Ovary (tissue), 9 donors: Measurements from ENCODE around the gene WDR20. TPM values are rescaled to one million over a fixed set of nuclear protein-coding genes. Genes with fewer than 3 reads are reported as not detected.

Source experiments
- DNase-seq, 5 donors: peaks; one replicate each; pipeline ENCODE4 v3.0.0-alpha.2; 2019 to 2020
- H3K27ac ChIP-seq, 2 donors: fragments of 200-600 bp; one replicate each; pipeline versions ENCODE4 v1.5.1 to v1.8.0; 2019 to 2022
- H3K27me3 ChIP-seq: fragments of 200-600 bp; one replicate; pipeline ENCODE4 v1.8.0; 2022
- H3K36me3 ChIP-seq: fragments of 200-600 bp; sonication (generic); one replicate; pipeline ENCODE4 v1.5.1; 2019
- H3K4me1 ChIP-seq: one replicate; pipeline ENCODE4 v1.8.1; 2013; ENCODE audit warnings: mild to moderate bottlenecking, moderate library complexity; ENCODE audit not compliant: insufficient read depth
- H3K4me3 ChIP-seq: fragments of 200-600 bp; sonication (generic); one replicate; pipeline ENCODE4 v1.5.1; 2017
- H3K9me3 ChIP-seq, 2 donors: fragments of 200-600 bp in 1 of 2; sonication (generic) in 1 of 2; one replicate each; pipeline versions ENCODE4 v1.5.1 to v1.8.1; 2013 to 2019; ENCODE audit warnings: mild to moderate bottlenecking in 1 of 2, moderate library complexity in 1 of 2
- EP300 ChIP-seq: sonication (generic); formaldehyde crosslinking; IDR thresholded peaks from one replicate; pipeline ENCODE4 v1.6.1; 2017; ENCODE audit warnings: antibody characterized with exemption
- POLR2A ChIP-seq: fragments of 450-650 bp; IDR thresholded peaks from one replicate; pipeline ENCODE4 v1.6.1; 2017; ENCODE audit warnings: antibody characterized with exemption, mild to moderate bottlenecking, moderate library complexity
- WGBS, 3 donors: extraction: QIAGEN DNeasy Blood & Tissue Kit in 1 of 3; methylation state at CpG; one replicate each; pipeline versions ENCODE4 v1.1.5 to v1.1.7; 2013 to 2017; 5-methylcytosine and 5-hydroxymethylcytosine counted together
- intact Hi-C, 4 donors: fragments of 100-400 bp; cut with DNase I; formaldehyde crosslinking; loops; one replicate each; pipeline versions ENCODE4 v1.11.0 to v1.15.1; 2022 to 2023
- polyA plus RNA-seq, 2 donors: library from polyadenylated mRNA; stranded (reverse); fragments of 200-250 nt in 1 of 2; fragments of 350-450 nt in 1 of 2; fragmentation: Illumina TruSeq in 1 of 2; extraction: RNeasy Lipid Tissue Mini Kit (QIAGEN cat#74804) in 1 of 2; gene quantifications; one replicate each; pipeline ENCODE4 v1.2.3, GENCODE V29; 2013 to 2014
- total RNA-seq, 7 donors: library from RNA; depleted of rRNA in 2 of 7; stranded (reverse); fragments of >200 nt in 2 of 7; fragmentation: NEBNext Ultra II Directional in 3 of 7; extraction: Animal tissue kit (Norgen Biotek cat#: 25700) in 3 of 7; gene quantifications; one replicate each; pipeline versions ENCODE4 v1.1.0 to v1.2.4, GENCODE V29; 2016 to 2023
- TF ChIP-seq, protein P1 (sequence below), 3 donors: fragments of 450-650 bp in 2 of 3; fragments of 200-600 bp in 1 of 3; IDR thresholded peaks; one replicate each; pipeline versions ENCODE4 v1.5.1 to v1.8.0; 2016 to 2022; ENCODE audit warnings: antibody characterized with exemption in 3 of 3, mild to moderate bottlenecking in 1 of 3
- donor health status: DM: no; HTN: no; CAD: no; lungs with moderate emphysema.
- donor health status: DM: no; HTN: no; CAD: no.
- donor health status: Bipolar disorder and iron deficiency.
- donor health status: DM: yes; HTN: yes; CAD: no.
- donor health status: DM: no; HTN: no; CAD: no.
- donor health status: DM: yes; HTN: yes; CAD: no.

WDR20 gene
- total and polyA plus RNA-seq, 9 donors: 13.4 to 42.2 (median 26.8) TPM

DNA sequence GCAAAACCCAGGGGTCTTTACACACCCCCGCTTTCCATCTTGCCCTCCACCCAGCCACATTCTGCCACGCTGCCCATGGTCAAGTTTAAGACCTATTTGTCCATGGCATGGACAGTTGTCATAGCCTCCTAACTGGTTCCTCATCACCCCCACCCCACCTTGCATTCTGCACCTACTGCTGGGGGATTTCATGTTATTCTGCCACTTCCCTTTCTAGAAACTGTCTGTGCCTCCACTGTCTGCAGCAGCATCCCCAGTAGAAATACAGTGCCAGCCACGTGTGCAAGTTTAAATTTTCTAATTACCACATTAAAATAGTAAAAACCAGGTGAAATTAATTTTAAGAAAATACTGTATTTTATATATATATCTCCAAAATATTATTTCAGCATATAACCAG lies 63.2 kb downstream of the WDR20 start:
- no peak overlapping the region for H3K27ac ChIP-seq
- 81 to 84% (median 83%) methylated on average over 3 of the region's 3 CpGs for WGBS, 3 donors
- H3K36me3 ChIP-seq: no peaks in the 10 kb centered on the region
- intact Hi-C loops: no loop called here
- no peaks in the 10 kb centered on the region for H3K27me3 ChIP-seq
- TF ChIP-seq POLR2A (no peak), EP300 (no peak)
- TF ChIP-seq, protein P1, sequence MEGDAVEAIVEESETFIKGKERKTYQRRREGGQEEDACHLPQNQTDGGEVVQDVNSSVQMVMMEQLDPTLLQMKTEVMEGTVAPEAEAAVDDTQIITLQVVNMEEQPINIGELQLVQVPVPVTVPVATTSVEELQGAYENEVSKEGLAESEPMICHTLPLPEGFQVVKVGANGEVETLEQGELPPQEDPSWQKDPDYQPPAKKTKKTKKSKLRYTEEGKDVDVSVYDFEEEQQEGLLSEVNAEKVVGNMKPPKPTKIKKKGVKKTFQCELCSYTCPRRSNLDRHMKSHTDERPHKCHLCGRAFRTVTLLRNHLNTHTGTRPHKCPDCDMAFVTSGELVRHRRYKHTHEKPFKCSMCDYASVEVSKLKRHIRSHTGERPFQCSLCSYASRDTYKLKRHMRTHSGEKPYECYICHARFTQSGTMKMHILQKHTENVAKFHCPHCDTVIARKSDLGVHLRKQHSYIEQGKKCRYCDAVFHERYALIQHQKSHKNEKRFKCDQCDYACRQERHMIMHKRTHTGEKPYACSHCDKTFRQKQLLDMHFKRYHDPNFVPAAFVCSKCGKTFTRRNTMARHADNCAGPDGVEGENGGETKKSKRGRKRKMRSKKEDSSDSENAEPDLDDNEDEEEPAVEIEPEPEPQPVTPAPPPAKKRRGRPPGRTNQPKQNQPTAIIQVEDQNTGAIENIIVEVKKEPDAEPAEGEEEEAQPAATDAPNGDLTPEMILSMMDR (IDR thresholded peaks at IDR 0.05): no peak
- no peaks in the 10 kb centered on the region for H3K9me3 ChIP-seq
- H3K4me3 ChIP-seq: no peak overlapping the region
- no peak for DNase-seq
- H3K4me1 ChIP-seq: peaks cover 3% of the 10 kb centered on the region

DNA sequence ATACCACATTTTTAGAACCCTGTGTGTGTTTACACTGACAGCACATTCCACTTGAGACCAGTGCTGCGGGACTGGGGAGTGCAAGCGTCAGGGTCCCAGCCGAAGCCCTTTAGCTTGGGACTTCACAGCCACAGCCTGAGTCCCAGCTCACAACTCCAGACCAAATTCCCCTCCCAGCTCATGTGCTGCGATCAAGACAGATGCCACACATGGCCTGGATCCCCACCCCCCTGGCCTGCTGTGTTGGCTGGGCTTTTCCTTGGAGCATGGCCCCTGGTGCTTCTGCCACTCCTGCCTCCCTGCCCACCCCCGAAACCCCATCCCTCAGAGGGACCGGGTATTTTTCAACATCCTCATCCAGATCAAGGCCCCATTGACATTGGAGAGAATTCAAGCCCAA lies 63.7 kb downstream of the WDR20 start:
- no peak overlapping the region for H3K27ac ChIP-seq
- H3K4me3 ChIP-seq: no peak overlapping the region
- H3K4me1 ChIP-seq: peaks cover 3% of the 10 kb centered on the region
- H3K27me3 ChIP-seq: no peaks in the 10 kb centered on the region
- WGBS, 3 donors: 22 to 58% (median 34%) methylated on average over 6 of the region's 6 CpGs
- intact Hi-C loops: no loop called here
- no peak for DNase-seq
- no peaks in the 10 kb centered on the region for H3K36me3 ChIP-seq
- H3K9me3 ChIP-seq: no peaks in the 10 kb centered on the region
- no peak for TF ChIP-seq POLR2A
- TF ChIP-seq, protein P1 (IDR thresholded peaks at IDR 0.05): no peak
- TF ChIP-seq EP300: no peak

DNA sequence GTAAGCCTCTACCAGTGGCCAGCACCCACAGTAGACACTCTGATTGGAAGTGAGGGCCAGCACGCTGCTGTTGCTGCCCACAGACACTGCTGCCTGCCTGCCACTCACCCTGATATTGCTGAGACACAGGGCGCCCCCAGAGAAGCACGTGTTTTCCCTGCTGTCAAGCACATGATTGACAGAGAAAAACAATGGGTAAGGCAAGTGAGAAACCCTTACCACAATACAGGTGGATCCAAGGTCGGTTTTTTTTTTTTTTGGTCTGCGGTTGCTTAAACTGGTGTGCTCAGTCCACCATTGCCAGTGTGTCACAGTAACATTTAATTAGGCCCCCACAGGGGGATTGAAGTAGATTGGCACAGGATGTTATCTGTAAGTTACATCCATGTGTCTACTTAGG lies 65.9 kb downstream of the WDR20 start:
- no peak overlapping the region for H3K4me3 ChIP-seq
- TF ChIP-seq POLR2A (no peak), EP300 (no peak)
- TF ChIP-seq, protein P1 (IDR thresholded peaks at IDR 0.05): no peak
- intact Hi-C loops: no loop called here
- no peak for DNase-seq
- no peaks in the 10 kb centered on the region for H3K27me3 ChIP-seq
- no peaks in the 10 kb centered on the region for H3K36me3 ChIP-seq
- H3K9me3 ChIP-seq: no peaks in the 10 kb centered on the region
- no peak overlapping the region for H3K27ac ChIP-seq
- peaks cover 3% of the 10 kb centered on the region for H3K4me1 ChIP-seq
- whole genome bisulfite sequencing, 3 donors: 89 to 93% (median 90%) methylated on average over 5 of the region's 5 CpGs

DNA sequence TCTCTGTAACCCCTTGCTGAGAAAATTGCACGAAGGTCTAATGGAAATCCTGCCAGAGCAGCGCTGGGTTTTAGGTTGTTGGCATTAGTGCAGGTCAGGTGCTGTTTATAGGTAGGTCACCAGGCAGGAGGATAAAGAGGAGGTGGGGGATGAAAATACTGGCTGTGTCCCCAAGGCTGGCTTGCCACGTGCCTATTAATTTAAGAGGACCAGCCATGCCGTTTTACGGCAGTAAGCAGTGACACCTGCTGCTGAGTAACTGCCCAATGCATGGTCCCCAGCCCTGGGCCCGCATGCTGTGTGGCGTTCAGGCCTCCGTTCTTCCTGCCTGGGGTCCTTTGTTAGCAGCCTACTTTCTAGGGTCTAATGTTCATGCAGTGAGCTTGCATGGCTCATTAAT lies 67.2 kb downstream of the WDR20 start:
- WGBS, 3 donors: 78 to 85% (median 81%) methylated on average over 8 of the region's 8 CpGs
- peaks cover 3% of the 10 kb centered on the region for H3K4me1 ChIP-seq
- DNase-seq: no peak
- TF ChIP-seq POLR2A (no peak), EP300 (no peak)
- TF ChIP-seq, protein P1 (IDR thresholded peaks at IDR 0.05): no peak
- no peak overlapping the region for H3K27ac ChIP-seq
- no peaks in the 10 kb centered on the region for H3K36me3 ChIP-seq
- no peaks in the 10 kb centered on the region for H3K27me3 ChIP-seq
- H3K4me3 ChIP-seq: no peak overlapping the region
- H3K9me3 ChIP-seq: no peaks in the 10 kb centered on the region
- intact Hi-C loops: no loop called here
